ENCODE data around the gene STRIP1. TPM values are rescaled to one million over a fixed set of nuclear protein-coding genes. Genes with fewer than 3 reads are reported as not detected.

Gene STRIP1
- total RNA-seq, 1 donor from 2014 or later: 44.5 TPM

DNA sequence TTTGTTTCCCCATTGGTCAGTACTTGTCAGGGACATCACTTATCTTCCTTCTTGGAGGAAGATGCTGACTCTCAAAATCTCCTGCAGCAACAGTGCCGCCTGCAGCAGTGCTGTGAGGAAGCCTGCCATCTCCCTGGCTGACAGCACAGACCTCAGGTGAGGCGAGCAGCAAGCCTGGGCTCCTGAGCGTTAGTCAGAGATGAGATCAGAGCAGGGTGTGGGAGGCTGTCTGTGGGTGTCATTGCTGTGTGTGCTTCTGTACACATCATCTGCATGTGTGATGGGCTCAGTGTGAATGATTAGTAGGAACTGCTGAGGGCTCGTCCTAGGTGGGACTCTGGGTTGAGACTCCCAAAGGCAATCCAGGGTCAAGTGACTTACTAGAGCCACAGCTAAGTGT is 6.1 kb downstream of the STRIP1 start:
- FAIRE-seq (peak; percentile 88), DNase-seq (ENCODE audit: low read depth) (peak; percentile 96)
- H3K4me3 ChIP-seq (ENCODE audit: low read depth, low read length): no peak overlapping the region
- TF ChIP-seq, protein P1, sequence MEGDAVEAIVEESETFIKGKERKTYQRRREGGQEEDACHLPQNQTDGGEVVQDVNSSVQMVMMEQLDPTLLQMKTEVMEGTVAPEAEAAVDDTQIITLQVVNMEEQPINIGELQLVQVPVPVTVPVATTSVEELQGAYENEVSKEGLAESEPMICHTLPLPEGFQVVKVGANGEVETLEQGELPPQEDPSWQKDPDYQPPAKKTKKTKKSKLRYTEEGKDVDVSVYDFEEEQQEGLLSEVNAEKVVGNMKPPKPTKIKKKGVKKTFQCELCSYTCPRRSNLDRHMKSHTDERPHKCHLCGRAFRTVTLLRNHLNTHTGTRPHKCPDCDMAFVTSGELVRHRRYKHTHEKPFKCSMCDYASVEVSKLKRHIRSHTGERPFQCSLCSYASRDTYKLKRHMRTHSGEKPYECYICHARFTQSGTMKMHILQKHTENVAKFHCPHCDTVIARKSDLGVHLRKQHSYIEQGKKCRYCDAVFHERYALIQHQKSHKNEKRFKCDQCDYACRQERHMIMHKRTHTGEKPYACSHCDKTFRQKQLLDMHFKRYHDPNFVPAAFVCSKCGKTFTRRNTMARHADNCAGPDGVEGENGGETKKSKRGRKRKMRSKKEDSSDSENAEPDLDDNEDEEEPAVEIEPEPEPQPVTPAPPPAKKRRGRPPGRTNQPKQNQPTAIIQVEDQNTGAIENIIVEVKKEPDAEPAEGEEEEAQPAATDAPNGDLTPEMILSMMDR (IDR thresholded peaks at IDR 0.05; ENCODE audit: insufficient read depth, low read length, severe bottlenecking): no peak
- H3K36me3 ChIP-seq (ENCODE audit: control insufficient read depth, insufficient read depth, low read length): peaks cover 47% of the 10 kb centered on the region
- no peaks in the 10 kb centered on the region for H3K27me3 ChIP-seq (ENCODE audit: control insufficient read depth, insufficient read depth, low read length)

DNA sequence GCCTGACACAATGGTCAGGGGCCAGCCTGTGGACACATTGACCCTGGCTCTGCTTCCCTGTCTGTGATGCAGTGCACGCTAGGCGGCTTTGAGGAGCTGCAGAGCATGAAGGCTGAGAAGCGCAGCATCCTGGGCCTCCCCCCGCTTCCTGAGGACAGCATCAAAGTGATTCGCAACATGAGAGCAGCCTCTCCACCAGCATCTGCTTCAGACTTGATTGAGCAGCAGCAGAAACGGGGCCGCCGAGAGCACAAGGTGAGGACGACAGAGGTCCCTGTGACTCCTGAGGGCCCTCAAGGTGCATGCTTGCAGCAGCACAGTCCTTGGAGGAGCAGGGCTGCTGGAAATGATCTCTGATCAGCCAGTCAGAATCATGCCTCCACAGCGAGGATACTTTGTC is 8.6 kb downstream of the STRIP1 start:
- DNase-seq (ENCODE audit: low read depth) (no peak), FAIRE-seq (no peak)
- Histone ChIP-seq H3K4me3 (ENCODE audit: low read depth, low read length) (no peak overlapping the region), H3K36me3 (ENCODE audit: control insufficient read depth, insufficient read depth, low read length) (peaks cover 59% of the 10 kb centered on the region), H3K27me3 (ENCODE audit: control insufficient read depth, insufficient read depth, low read length) (no peaks in the 10 kb centered on the region)
- TF ChIP-seq, protein P1 (IDR thresholded peaks at IDR 0.05; ENCODE audit: insufficient read depth, low read length, severe bottlenecking): no peak

DNA sequence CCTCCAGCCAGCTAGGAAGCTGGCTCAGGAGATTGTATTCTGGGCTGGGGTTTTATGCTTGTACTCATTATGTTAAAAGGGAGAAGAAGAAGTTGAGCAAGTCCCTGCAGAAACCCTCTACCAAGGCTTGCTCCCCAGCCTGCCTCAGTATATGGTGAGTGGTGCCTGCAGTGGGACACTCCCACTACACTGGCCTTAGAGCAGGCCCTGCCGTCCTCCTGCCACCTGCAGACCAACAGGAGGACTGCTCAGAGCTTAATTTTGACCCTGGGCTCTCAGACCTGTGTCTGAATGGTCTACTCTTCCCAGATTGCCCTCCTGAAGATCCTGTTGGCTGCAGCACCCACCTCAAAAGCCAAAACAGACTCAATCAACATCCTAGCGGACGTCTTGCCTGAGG is 13.0 kb downstream of the STRIP1 start:
- DNase-seq (ENCODE audit: low read depth) (no peak), FAIRE-seq (no peak)
- H3K4me3 ChIP-seq (ENCODE audit: low read depth, low read length): no peak overlapping the region
- TF ChIP-seq, protein P1 (IDR thresholded peaks at IDR 0.05; ENCODE audit: insufficient read depth, low read length, severe bottlenecking): peak; percentile 9
- H3K27me3 ChIP-seq (ENCODE audit: control insufficient read depth, insufficient read depth, low read length): no peaks in the 10 kb centered on the region
- peaks cover 51% of the 10 kb centered on the region for H3K36me3 ChIP-seq (ENCODE audit: control insufficient read depth, insufficient read depth, low read length)

- FAIRE-seq (no peak), DNase-seq (ENCODE audit: low read depth) (no peak)
- Histone ChIP-seq H3K36me3 (ENCODE audit: control insufficient read depth, insufficient read depth, low read length) (peaks cover 48% of the 10 kb centered on the region), H3K4me3 (ENCODE audit: low read depth, low read length) (no peak overlapping the region), H3K27me3 (ENCODE audit: control insufficient read depth, insufficient read depth, low read length) (no peaks in the 10 kb centered on the region)
- TF ChIP-seq, protein P1 (IDR thresholded peaks at IDR 0.05; ENCODE audit: insufficient read depth, low read length, severe bottlenecking): no peak
Measured at GRCh38 chr1:110048240-110048639, 13.8 kb downstream of the STRIP1 start.

- H3K27me3 ChIP-seq (ENCODE audit: control insufficient read depth, insufficient read depth, low read length): no peaks in the 10 kb centered on the region
- FAIRE-seq: no peak
- H3K36me3 ChIP-seq (ENCODE audit: control insufficient read depth, insufficient read depth, low read length): peaks cover 47% of the 10 kb centered on the region
- no peak for DNase-seq (ENCODE audit: low read depth)
- H3K4me3 ChIP-seq (ENCODE audit: low read depth, low read length): no peak overlapping the region
- TF ChIP-seq, protein P1 (IDR thresholded peaks at IDR 0.05; ENCODE audit: insufficient read depth, low read length, severe bottlenecking): no peak
Measured at GRCh38 chr1:110048923-110049601, 14.6 kb downstream of the STRIP1 start.

Measured in bronchial epithelial cell (primary cell).